Astrocyte (in vitro differentiated cells and primary cell): ENCODE measurements around the gene ASB15. TPM values are rescaled to one million over a fixed set of nuclear protein-coding genes. Genes with fewer than 3 reads are reported as not detected.

Experiments used
- DNase-seq: peaks from one replicate; pipeline ENCODE4 v3.0.0-alpha.2; 2010; ENCODE audit warnings: low read depth
- FAIRE-seq: peaks from 2 replicates; lab custom pipeline; 2011; peaks lifted over from hg19 to GRCh38; lab: Jason Lieb, UNC
- H2AFZ ChIP-seq: 2 replicates; pipeline ENCODE4 v1.6.0; 2012; ENCODE audit warnings: low read depth, low read length, inconsistent platforms
- H3K27ac ChIP-seq: 2 replicates; pipeline ENCODE4 v1.5.1; 2011; ENCODE audit warnings: low read depth, low read length, inconsistent platforms
- H3K27me3 ChIP-seq: 2 replicates; pipeline ENCODE4 v1.6.0; 2011; ENCODE audit warnings: low read length, inconsistent platforms; ENCODE audit not compliant: insufficient read depth
- H3K36me3 ChIP-seq: 2 replicates; pipeline ENCODE4 v1.5.1; 2011; ENCODE audit warnings: low read length, inconsistent platforms; ENCODE audit not compliant: insufficient read depth
- H3K4me1 ChIP-seq: 2 replicates; pipeline ENCODE4 v1.5.1; 2011; ENCODE audit warnings: low read length, inconsistent platforms; ENCODE audit not compliant: insufficient read depth
- H3K4me2 ChIP-seq: 2 replicates; pipeline ENCODE4 v1.6.0; 2012; ENCODE audit warnings: low read length, inconsistent platforms
- H3K4me3 ChIP-seq: 2 replicates; pipeline ENCODE4 v1.5.1; 2011; ENCODE audit warnings: low read depth, mild to moderate bottlenecking, low read length, inconsistent platforms; ENCODE audit not compliant: insufficient read depth
- H3K79me2 ChIP-seq: 2 replicates; pipeline ENCODE4 v1.6.0; 2012; ENCODE audit warnings: mild to moderate bottlenecking, low read length, inconsistent platforms; ENCODE audit not compliant: insufficient read depth
- H3K9ac ChIP-seq: 2 replicates; pipeline ENCODE4 v1.6.0; 2012; ENCODE audit warnings: mild to moderate bottlenecking, low read length, inconsistent platforms
- H3K9me3 ChIP-seq: 2 replicates; pipeline ENCODE4 v1.5.1; 2012; ENCODE audit warnings: low read depth, mild to moderate bottlenecking, low read length, inconsistent platforms; ENCODE audit not compliant: insufficient read depth
- H4K20me1 ChIP-seq: 2 replicates; pipeline ENCODE4 v1.6.0; 2012; ENCODE audit warnings: low read length, inconsistent platforms; ENCODE audit not compliant: insufficient read depth
- H3K27ac Mint-ChIP-seq: one replicate; pipeline ENCODE4 v1.8.0; 2021; ENCODE audit warnings: mild to moderate bottlenecking, mixed read lengths; ENCODE audit not compliant: unreplicated experiment
- H3K27me3 Mint-ChIP-seq: one replicate; pipeline ENCODE4 v1.8.0; 2021; ENCODE audit warnings: low read depth, mixed read lengths; ENCODE audit not compliant: unreplicated experiment
- H3K36me3 Mint-ChIP-seq: one replicate; pipeline ENCODE4 v1.8.0; 2021; ENCODE audit warnings: low read depth, mixed read lengths; ENCODE audit not compliant: unreplicated experiment
- H3K4me1 Mint-ChIP-seq: one replicate; pipeline ENCODE4 v1.8.0; 2021; ENCODE audit warnings: low read depth, mixed read lengths; ENCODE audit not compliant: unreplicated experiment
- H3K4me3 Mint-ChIP-seq: one replicate; pipeline ENCODE4 v1.8.0; 2021; ENCODE audit warnings: mild to moderate bottlenecking, moderate library complexity, mixed read lengths; ENCODE audit not compliant: unreplicated experiment
- H3K9me3 Mint-ChIP-seq: one replicate; pipeline ENCODE4 v1.8.0; 2021; ENCODE audit warnings: mild to moderate bottlenecking, mixed read lengths; ENCODE audit not compliant: unreplicated experiment
- CTCF ChIP-seq: IDR thresholded peaks from 2 replicates; pipeline ENCODE4 v1.5.1; 2011; ENCODE audit warnings: low read depth, mild to moderate bottlenecking, inconsistent platforms, low read length, moderate library complexity; ENCODE audit not compliant: insufficient read depth
- EZH2 ChIP-seq: IDR thresholded peaks from 2 replicates; pipeline ENCODE4 v1.6.1; 2012; ENCODE audit warnings: mild to moderate bottlenecking, low read length, inconsistent platforms; ENCODE audit not compliant: insufficient read depth
- total RNA-seq: library from RNA; stranded (reverse); gene quantifications from 2 replicates; pipeline ENCODE4 v1.2.1, GENCODE V29; 2021

Gene ASB15
- total RNA-seq, 1 donor from 2014 or later = not detected

DNA sequence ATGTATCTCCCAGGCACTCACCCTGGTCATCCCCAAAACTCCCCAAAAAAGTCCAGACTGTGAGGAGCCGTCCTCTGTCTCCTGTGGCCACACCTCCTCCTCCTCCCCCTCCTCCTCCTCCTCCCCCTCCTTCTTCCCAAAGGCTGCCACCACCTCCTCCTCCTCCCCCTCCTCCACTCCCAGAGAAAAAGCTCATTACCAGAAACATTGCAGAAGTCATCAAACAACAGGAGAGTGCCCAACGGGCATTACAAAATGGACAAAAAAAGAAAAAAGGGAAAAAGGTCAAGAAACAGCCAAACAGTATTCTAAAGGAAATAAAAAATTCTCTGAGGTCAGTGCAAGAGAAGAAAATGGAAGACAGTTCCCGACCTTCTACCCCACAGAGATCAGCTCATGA lies 61.1 kb downstream of the ASB15 start:
- Histone ChIP-seq H3K36me3 (no peaks in the 10 kb centered on the region), H2AFZ (no peak overlapping the region), H3K4me3 (no peak overlapping the region), H4K20me1 (no peaks in the 10 kb centered on the region), H3K9ac (no peak overlapping the region), H3K9me3 (peaks cover 2% of the 10 kb centered on the region), H3K27ac (no peak overlapping the region), H3K27me3 (peaks cover 7% of the 10 kb centered on the region), H3K4me1 (no peaks in the 10 kb centered on the region), H3K4me2 (no peak overlapping the region), H3K79me2 (no peaks in the 10 kb centered on the region)
- Mint-ChIP-seq H3K27ac (no peak overlapping the region), H3K9me3 (peaks cover 2% of the 10 kb centered on the region), H3K27me3 (peaks cover 3% of the 10 kb centered on the region), H3K4me1 (no peaks in the 10 kb centered on the region), H3K36me3 (no peaks in the 10 kb centered on the region), H3K4me3 (no peak overlapping the region)
- DNase-seq (no peak), FAIRE-seq (no peak)
- TF ChIP-seq EZH2 (no peak), CTCF (no peak)

GRCh38 chr7:123663200-123663599 lies 61.6 kb downstream of the ASB15 start:
- FAIRE-seq (no peak), DNase-seq (no peak)
- Histone ChIP-seq H2AFZ (no peak overlapping the region), H3K4me3 (no peak overlapping the region), H3K27me3 (peaks cover 7% of the 10 kb centered on the region), H3K4me1 (no peaks in the 10 kb centered on the region), H3K4me2 (no peak overlapping the region), H3K36me3 (no peaks in the 10 kb centered on the region), H3K9me3 (peaks cover 2% of the 10 kb centered on the region), H3K27ac (no peak overlapping the region), H4K20me1 (no peaks in the 10 kb centered on the region), H3K9ac (no peak overlapping the region), H3K79me2 (no peaks in the 10 kb centered on the region)
- Mint-ChIP-seq H3K27ac (no peak overlapping the region), H3K9me3 (peaks cover 2% of the 10 kb centered on the region), H3K36me3 (no peaks in the 10 kb centered on the region), H3K27me3 (peaks cover 3% of the 10 kb centered on the region), H3K4me3 (no peak overlapping the region), H3K4me1 (no peaks in the 10 kb centered on the region)
- TF ChIP-seq EZH2 (no peak), CTCF (no peak)

- H4K20me1 ChIP-seq = no peaks in the 10 kb centered on the region
- H3K79me2 ChIP-seq = no peaks in the 10 kb centered on the region
- no peak for FAIRE-seq
- Mint-ChIP-seq H3K36me3 (no peaks in the 10 kb centered on the region), H3K4me1 (no peaks in the 10 kb centered on the region), H3K27ac (no peak overlapping the region), H3K27me3 (peaks cover 3% of the 10 kb centered on the region), H3K9me3 (peaks cover 2% of the 10 kb centered on the region), H3K4me3 (no peak overlapping the region)
- DNase-seq = no peak
- peaks cover 4% of the 10 kb centered on the region for H3K27me3 ChIP-seq
- H3K36me3 ChIP-seq = no peaks in the 10 kb centered on the region
- no peaks in the 10 kb centered on the region for H3K4me1 ChIP-seq
- H2AFZ ChIP-seq = no peak overlapping the region
- H3K4me3 ChIP-seq = no peak overlapping the region
- no peak overlapping the region for H3K4me2 ChIP-seq
- no peak overlapping the region for H3K9ac ChIP-seq
- H3K27ac ChIP-seq = no peak overlapping the region
- TF ChIP-seq CTCF (no peak), EZH2 (no peak)
- peaks cover 2% of the 10 kb centered on the region for H3K9me3 ChIP-seq
Measured at GRCh38 chr7:123665157-123665556, 63.5 kb downstream of the ASB15 start.
